HG02938 (cell line): ENCODE measurements around the gene PTGES2.

ENCODE experiments used
- ATAC-seq: cut with Tn5 transposase; IDR thresholded peaks from one replicate; pipeline ENCODE4 v1.9.1; 2021; ENCODE audit warnings: mild to moderate bottlenecking, moderate library complexity; ENCODE audit not compliant: unreplicated experiment

PTGES2 gene

GRCh38 chr9:128127568-128127989, at the start of gene PTGES2:
Gene PTGES2, minus strand, starts transcription at chr9:128127729. Its CDS starts 12 bp downstream, at chr9:128127717.
- ATAC-seq = peak; percentile 45

- no peak for ATAC-seq
Observed at GRCh38 chr9:128175726-128176125, 48.2 kb upstream of the PTGES2 start.

DNA sequence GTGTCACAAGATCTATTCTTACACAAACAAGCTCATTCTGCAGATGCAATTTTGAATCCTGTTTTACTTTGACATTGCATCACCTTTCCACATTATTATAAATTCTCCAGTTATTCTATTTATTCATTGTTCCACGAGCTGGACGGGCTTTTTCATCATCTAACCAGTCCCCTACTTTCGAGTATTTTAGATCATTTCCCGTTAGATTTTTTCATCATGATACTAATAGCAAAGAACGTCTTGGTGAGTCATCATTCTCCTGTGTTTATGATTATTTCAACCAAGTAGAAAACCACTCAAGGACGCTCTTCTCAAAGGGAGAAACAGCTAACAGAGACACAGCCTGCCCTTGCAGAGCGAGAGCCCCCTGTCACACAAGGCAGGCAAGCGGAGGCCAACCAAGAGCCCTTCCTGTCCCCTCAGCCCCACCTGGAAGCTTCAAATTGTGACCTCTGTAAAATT, 47.6 kb upstream of the PTGES2 start:
- ATAC-seq = no peak

DNA sequence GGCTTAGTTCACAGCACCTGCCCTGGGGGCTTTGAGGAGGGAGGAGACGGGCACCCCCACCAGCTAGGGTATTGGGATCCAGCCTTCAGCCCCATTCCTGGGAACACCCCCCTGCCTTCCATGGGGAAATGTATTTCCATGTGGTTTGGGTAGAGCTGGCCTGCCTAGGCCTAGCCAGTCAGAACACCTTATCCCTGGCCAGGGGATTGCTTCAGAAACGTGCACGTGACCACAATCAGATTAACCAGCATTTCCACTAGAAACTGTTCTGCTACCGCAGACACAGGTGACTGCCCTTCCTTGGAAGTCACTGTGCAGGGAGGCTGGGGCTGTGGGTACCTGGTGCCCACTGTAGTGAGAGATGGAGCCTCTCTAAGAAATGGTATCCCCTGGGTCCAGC, 46.5 kb upstream of the PTGES2 start:
- ATAC-seq = no peak

DNA sequence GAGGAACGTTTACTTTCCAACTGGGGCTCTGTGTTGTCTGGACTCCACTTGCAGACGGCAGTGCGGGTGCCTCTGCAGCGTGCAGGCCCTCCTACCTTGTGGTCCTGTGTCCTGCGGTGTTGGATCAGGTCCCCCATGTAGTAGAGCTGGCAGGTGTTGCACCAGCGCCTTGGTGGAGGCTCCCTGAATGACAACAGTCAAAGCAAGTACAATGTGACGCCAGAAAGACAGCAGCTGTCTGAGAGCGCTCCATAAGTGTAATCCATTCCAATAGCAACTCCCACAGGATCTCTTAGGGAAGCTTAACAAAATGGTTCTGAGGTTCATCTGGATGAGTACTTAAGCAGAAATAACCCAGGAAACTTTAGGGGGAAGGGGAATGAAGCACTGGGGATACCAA, 42.4 kb upstream of the PTGES2 start:
- no peak for ATAC-seq

DNA sequence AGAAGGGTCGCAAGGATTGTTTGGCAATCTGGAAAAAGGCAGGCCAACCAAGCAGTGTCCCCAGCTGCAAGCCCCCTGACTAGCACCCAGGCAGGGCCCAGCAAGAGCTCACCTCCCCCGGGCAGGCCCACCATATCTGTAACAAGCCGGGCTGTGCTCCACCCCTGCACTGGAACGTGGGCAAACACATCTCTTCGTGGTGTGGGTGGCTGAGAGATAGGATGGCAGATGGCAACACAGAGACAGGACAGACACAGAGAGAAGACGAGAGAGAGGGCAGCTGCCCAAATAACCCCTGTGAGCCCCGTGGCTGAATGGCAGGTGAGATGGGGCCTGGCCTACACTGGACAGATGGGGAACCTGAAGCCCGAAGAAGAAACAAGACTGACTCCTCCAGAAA, 42.0 kb upstream of the PTGES2 start:
- no peak for ATAC-seq

GRCh38 chr9:128168731-128169308, 41.3 kb upstream of the PTGES2 start:
- no peak for ATAC-seq

GRCh38 chr9:128167209-128167608, 39.7 kb upstream of the PTGES2 start:
- no peak for ATAC-seq

GRCh38 chr9:128166169-128166568, 38.6 kb upstream of the PTGES2 start:
- no peak for ATAC-seq

DNA sequence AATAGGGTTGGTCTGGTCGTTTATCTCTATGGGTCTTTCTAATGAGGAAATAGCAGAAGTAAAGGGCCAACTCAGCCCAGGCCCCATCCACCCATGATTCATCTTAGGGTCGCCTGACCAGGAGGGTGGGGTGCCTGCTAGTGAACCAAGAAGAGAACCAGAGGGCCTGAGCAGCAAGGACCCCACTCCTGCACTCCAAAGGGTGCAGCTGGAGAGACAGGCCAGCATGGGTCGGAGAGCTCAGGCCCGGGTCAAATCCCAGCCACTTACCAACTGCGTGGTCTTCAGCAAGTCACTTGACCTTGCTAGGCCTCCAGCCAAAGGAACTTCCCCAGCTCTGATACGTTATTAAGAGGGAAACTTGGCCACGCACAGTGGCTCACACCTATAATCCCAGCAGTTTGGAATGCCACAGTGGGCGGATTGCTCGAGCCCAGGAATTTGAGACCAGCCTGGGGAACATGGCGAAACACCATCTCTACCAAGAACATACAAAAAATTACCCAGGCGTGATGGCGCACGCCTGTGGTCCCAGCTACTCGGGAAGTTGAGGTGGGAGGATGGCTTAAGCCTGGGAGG, 36.9 kb upstream of the PTGES2 start:
- no peak for ATAC-seq

DNA sequence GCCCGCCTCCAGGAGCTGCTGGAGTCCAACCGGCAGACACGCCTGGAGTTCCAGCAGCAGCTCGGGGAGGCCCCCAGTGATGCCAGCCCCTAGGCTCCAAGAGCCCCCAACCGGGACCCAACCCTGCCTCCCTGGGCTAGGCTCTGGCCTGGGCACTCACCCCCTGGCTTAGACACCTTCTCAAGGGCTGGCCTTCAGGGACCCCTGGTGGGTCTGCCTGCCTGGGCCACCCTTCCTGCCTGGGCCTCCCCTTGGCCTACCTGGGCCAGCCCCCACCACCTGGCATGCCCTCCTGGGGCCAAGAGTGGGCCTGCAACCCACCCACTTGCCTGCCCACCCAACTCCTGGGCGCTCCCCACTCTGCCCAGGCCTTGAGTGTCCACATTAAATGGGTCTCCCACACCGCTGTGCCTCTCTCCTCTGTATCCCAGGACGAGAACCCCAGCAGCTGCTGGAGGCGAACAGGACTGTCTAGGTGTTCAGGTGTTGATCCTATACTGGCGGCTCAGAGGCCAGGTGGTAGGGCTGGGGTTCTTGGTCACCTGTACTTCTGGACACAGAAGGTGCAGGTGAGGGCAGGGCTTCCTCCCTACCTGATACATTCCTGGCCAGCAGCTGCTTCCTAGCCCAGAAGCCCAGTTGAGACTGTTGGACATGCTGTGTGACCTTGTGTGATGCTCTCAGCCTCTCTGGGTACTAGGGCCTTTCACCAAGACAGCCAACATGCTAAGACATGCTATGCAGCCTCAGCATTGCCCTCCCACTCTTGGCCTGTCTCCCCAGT, 36.2 kb upstream of the PTGES2 start:
- no peak for ATAC-seq

DNA sequence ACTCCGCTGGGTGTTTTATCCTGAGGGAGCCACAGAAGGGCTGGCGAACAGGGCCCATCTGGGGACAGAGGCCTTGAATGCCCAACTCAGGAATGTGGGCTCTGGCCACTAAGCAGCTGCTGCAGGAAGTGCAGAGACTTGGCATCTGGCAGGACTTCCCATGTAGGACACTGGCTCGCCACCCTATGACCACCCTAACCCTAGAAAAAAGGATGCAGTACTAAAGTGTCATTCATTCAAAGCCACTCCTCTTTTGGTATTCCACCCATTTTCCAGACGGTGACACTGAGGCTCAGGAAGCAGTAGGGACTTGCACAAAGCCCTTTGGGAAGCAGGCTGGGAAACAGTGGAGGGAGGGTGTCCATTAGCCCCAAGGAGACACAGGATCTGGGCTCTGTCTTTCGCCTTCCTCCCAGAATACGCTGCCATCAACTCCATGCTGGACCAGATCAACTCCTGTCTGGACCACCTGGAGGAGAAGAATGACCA, 35.5 kb upstream of the PTGES2 start:
- ATAC-seq = no peak

GRCh38 chr9:128162215-128163026, 34.9 kb upstream of the PTGES2 start:
- ATAC-seq = no peak

DNA sequence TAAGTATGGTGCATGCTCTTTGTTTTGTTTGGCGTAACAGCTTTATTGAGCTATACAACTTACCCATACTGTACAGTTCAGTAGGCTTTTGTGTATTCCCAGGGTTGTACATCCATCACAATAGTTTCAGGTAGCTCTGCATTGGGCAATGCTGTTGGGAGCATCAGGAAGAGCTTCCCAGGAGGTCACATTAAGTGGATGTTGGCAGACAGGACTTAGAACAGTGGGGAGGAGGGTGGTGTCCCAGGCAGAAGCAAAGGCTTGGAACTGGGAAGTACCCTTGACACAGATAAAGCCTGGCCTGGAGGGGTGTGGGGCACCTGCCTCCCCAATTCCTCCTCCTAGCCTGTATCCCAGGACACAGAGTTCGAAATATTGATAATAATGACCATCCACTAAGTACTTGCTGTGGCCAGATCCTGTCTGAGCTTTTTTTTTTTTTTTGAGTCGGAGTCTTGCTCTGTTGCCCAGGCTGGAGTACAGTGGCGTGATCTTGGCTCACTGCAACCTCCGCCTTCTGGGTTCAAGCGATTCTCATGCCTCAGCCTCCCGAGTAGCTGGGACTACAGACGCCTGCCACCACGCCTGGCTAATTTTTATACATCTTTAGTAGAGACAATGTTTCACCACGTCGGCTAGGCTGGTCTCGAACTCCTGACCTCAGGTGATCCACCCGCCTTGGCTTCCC, 33.8 kb upstream of the PTGES2 start:
- no peak for ATAC-seq

- peak; percentile 6 for ATAC-seq
Observed at GRCh38 chr9:128160603-128160987, 33.1 kb upstream of the PTGES2 start.

DNA sequence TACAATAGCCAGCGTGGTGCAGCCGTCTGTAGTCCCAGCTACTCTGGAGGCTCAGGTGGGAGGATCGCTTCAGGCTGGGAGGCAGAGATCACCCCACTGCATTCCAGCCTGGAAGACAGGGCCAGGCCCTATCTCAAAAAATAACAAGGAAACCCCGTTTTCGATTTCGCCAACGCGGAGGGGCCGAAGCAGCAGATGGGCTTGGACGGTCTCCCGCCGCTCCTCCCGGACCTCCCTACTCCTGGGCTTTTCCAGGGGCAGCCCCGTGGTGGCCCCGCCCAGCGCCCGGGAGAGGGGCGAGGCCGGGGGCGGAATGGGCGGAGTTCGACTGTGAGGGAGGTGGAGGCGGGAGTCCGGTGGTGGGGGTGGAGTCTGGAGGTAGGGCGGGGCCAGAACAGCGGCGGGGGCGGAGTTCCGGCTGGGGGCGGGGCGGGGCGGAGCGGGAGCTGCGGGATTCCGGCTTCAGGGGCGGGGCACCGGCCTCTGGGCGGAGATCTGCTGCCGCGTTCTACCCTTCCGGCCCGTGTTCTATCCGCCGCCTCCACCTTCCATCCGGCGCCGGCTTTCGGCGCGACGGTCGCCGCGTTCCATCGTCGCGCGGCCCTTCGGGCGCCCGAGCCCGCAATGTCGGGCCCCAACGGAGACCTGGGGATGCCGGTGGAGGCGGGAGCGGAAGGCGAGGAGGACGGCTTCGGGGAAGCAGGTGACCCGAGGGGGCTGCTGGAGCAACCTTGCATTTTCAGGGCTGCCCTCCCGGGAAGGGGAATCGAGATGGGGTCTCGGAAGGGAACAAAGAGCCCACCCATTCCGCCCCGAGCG, 32.5 kb upstream of the PTGES2 start, which contains the start of gene BBLN:
BBLN (plus strand) TSS at position 482 of the 819 bp plus-strand sequence; CDS start at position 625, 143 bp downstream.
- peak; percentile 56 for ATAC-seq

- ATAC-seq = peak; percentile 22
Observed at GRCh38 chr9:128159522-128159783, 31.9 kb upstream of the PTGES2 start.

GRCh38 chr9:128155736-128156500, 28.4 kb upstream of the PTGES2 start:
- ATAC-seq = no peak
